ENCODE measurements around the gene PACRG. TPM values are rescaled to one million over a fixed set of nuclear protein-coding genes. Genes with fewer than 3 reads are reported as not detected.

PACRG gene
- total RNA-seq, 1 donor from 2014 or later = 2.4 TPM

GRCh38 chr6:162728706-162729105, 932 bp downstream of the PACRG start:
- peaks cover 16% of the 10 kb centered on the region for H3K4me1 Mint-ChIP-seq (ENCODE audit: low read depth)
- H3K27me3 Mint-ChIP-seq = no peaks in the 10 kb centered on the region
- TF ChIP-seq, protein P1, sequence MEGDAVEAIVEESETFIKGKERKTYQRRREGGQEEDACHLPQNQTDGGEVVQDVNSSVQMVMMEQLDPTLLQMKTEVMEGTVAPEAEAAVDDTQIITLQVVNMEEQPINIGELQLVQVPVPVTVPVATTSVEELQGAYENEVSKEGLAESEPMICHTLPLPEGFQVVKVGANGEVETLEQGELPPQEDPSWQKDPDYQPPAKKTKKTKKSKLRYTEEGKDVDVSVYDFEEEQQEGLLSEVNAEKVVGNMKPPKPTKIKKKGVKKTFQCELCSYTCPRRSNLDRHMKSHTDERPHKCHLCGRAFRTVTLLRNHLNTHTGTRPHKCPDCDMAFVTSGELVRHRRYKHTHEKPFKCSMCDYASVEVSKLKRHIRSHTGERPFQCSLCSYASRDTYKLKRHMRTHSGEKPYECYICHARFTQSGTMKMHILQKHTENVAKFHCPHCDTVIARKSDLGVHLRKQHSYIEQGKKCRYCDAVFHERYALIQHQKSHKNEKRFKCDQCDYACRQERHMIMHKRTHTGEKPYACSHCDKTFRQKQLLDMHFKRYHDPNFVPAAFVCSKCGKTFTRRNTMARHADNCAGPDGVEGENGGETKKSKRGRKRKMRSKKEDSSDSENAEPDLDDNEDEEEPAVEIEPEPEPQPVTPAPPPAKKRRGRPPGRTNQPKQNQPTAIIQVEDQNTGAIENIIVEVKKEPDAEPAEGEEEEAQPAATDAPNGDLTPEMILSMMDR (IDR thresholded peaks at IDR 0.05; ENCODE audit: unreplicated experiment) = no peak
- H3K36me3 Mint-ChIP-seq (ENCODE audit: insufficient read depth) = no peaks in the 10 kb centered on the region
- H3K4me3 Mint-ChIP-seq (ENCODE audit: low read depth) = no peak overlapping the region
- no peaks in the 10 kb centered on the region for H3K9me3 Mint-ChIP-seq (ENCODE audit: low read depth)
- DNase-seq (ENCODE audit: low spot score, unreplicated experiment) = no peak
- no peak overlapping the region for H3K27ac Mint-ChIP-seq

- Mint-ChIP-seq H3K9me3 (ENCODE audit: low read depth) (no peaks in the 10 kb centered on the region), H3K36me3 (ENCODE audit: insufficient read depth) (no peaks in the 10 kb centered on the region), H3K4me1 (ENCODE audit: low read depth) (peaks cover 11% of the 10 kb centered on the region), H3K27me3 (no peaks in the 10 kb centered on the region), H3K27ac (no peak overlapping the region), H3K4me3 (ENCODE audit: low read depth) (no peak overlapping the region)
- TF ChIP-seq, protein P1 (IDR thresholded peaks at IDR 0.05; ENCODE audit: unreplicated experiment) = no peak
- DNase-seq (ENCODE audit: low spot score, unreplicated experiment) = no peak
Observed at GRCh38 chr6:162730502-162730901, 2.7 kb downstream of the PACRG start.

DNA sequence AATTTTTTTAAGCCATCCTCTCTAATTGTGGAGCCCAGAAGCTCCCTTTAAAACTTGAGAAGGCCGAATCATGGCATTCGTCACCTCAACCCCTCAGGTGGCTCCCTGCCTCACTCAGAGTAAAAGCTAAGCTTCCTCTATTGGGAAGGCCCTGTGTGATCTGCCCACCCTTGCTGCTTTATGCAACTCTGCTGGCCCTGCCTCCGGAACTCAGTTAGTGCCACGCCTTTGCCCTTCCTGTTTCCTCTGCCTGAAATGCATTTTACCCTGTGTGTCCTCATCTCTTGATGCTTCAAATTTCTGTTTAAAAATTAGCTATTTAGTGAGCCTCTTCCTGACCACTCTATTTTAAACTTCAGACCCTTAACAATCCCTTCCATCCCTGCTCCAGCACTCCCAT, 5.7 kb downstream of the PACRG start:
- Mint-ChIP-seq H3K27ac (no peak overlapping the region), H3K4me1 (ENCODE audit: low read depth) (peaks cover 1% of the 10 kb centered on the region), H3K4me3 (ENCODE audit: low read depth) (no peak overlapping the region), H3K27me3 (no peaks in the 10 kb centered on the region), H3K9me3 (ENCODE audit: low read depth) (no peaks in the 10 kb centered on the region), H3K36me3 (ENCODE audit: insufficient read depth) (no peaks in the 10 kb centered on the region)
- TF ChIP-seq, protein P1 (IDR thresholded peaks at IDR 0.05; ENCODE audit: unreplicated experiment) = no peak
- DNase-seq (ENCODE audit: low spot score, unreplicated experiment) = no peak

GRCh38 chr6:162736961-162737360, 9.2 kb downstream of the PACRG start:
- H3K27me3 Mint-ChIP-seq = no peaks in the 10 kb centered on the region
- DNase-seq (ENCODE audit: low spot score, unreplicated experiment) = no peak

DNA sequence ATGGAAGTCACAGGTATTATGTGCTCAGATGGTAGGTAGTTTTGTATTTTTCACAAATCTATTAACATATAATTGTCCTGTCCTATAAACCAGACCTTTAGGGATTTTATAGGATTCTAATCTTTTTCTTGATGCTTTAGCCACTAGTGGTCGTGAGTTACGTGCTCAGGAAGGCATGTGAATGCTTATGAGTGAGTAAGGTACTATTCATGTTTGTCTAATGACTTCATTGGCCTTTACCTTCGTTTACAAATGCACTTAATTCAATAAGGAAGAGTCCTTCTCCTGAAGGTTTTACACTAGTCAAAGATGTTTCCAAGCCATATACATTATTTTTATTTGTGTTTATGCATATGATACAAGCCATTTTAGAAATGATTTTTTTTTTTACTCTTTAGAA, 23.0 kb downstream of the PACRG start:
- TF ChIP-seq, protein P1 (IDR thresholded peaks at IDR 0.05; ENCODE audit: unreplicated experiment) = no peak
- Mint-ChIP-seq H3K27ac (no peak overlapping the region), H3K4me3 (ENCODE audit: low read depth) (no peak overlapping the region), H3K9me3 (ENCODE audit: low read depth) (no peaks in the 10 kb centered on the region), H3K4me1 (ENCODE audit: low read depth) (peaks cover 2% of the 10 kb centered on the region), H3K36me3 (ENCODE audit: insufficient read depth) (no peaks in the 10 kb centered on the region), H3K27me3 (no peaks in the 10 kb centered on the region)
- DNase-seq (ENCODE audit: low spot score, unreplicated experiment) = no peak

More at GRCh38 chr6:162736961-162737360, 9.2 kb downstream of the PACRG start:
- Mint-ChIP-seq H3K9me3 (ENCODE audit: low read depth) (no peaks in the 10 kb centered on the region), H3K27ac (no peak overlapping the region), H3K36me3 (ENCODE audit: insufficient read depth) (no peaks in the 10 kb centered on the region), H3K4me1 (ENCODE audit: low read depth) (peaks cover 1% of the 10 kb centered on the region), H3K4me3 (ENCODE audit: low read depth) (no peak overlapping the region)
- TF ChIP-seq, protein P1 (IDR thresholded peaks at IDR 0.05; ENCODE audit: unreplicated experiment) = no peak

Data from progenitor cell of endocrine pancreas (in vitro differentiated cells).